ENCODE data around the gene GNG7.
A peak's percentile ranks its signal among the peaks of the same experiment; 100 is the strongest.
"Not testable (repeated sequence)": the region's sequence is repeated elsewhere in the genome, so short reads cannot be mapped to it uniquely, and the experiment has no call there.

GNG7 gene

GRCh38 chr19:2629491-2630351, 72.8 kb downstream of the GNG7 start:
- Mint-ChIP-seq H3K27me3 (peaks cover 2% of the 10 kb centered on the region), H3K9me3 (peaks cover 11% of the 10 kb centered on the region), H3K4me3 (no peak overlapping the region), H3K27ac (peak overlapping the region; percentile 83), H3K4me1 (ENCODE audit: low read depth) (peaks cover 88% of the 10 kb centered on the region), H3K36me3 (ENCODE audit: low read depth) (no peaks in the 10 kb centered on the region)
- intact Hi-C loops (cut with micrococcal nuclease), result loop anchor here (5.0 kb wide), 1 partner anchor 152 kb away; the partner anchor contains the start of gene GADD45B

- H3K9me3 Mint-ChIP-seq, result peaks cover 11% of the 10 kb centered on the region
- peak overlapping the region; percentile 83 for H3K27ac Mint-ChIP-seq
- H3K36me3 Mint-ChIP-seq (ENCODE audit: low read depth), result no peaks in the 10 kb centered on the region
- no peak overlapping the region for H3K4me3 Mint-ChIP-seq
- peaks cover 83% of the 10 kb centered on the region for H3K4me1 Mint-ChIP-seq (ENCODE audit: low read depth)
- intact Hi-C loops (cut with micrococcal nuclease), result no loop called here
- no peaks in the 10 kb centered on the region for H3K27me3 Mint-ChIP-seq
Observed at GRCh38 chr19:2628597-2628996, 73.9 kb downstream of the GNG7 start.

- peaks cover 11% of the 10 kb centered on the region for H3K9me3 Mint-ChIP-seq
- H3K27me3 Mint-ChIP-seq, result no peaks in the 10 kb centered on the region
- H3K4me3 Mint-ChIP-seq, result no peak overlapping the region
- peaks cover 76% of the 10 kb centered on the region for H3K4me1 Mint-ChIP-seq (ENCODE audit: low read depth)
- peak overlapping the region; percentile 83 for H3K27ac Mint-ChIP-seq
- intact Hi-C loops (cut with micrococcal nuclease), result no loop called here
- no peaks in the 10 kb centered on the region for H3K36me3 Mint-ChIP-seq (ENCODE audit: low read depth)
Observed at GRCh38 chr19:2627855-2628254, 74.6 kb downstream of the GNG7 start.

- Mint-ChIP-seq H3K4me3 (no peak overlapping the region), H3K36me3 (ENCODE audit: low read depth) (no peaks in the 10 kb centered on the region), H3K4me1 (ENCODE audit: low read depth) (peaks cover 71% of the 10 kb centered on the region), H3K27me3 (no peaks in the 10 kb centered on the region), H3K9me3 (peaks cover 11% of the 10 kb centered on the region), H3K27ac (peak overlapping the region; percentile 83)
- intact Hi-C loops (cut with micrococcal nuclease), result no loop called here
Observed at GRCh38 chr19:2627319-2627829, 75.1 kb downstream of the GNG7 start.

GRCh38 chr19:2625434-2625833, 77.1 kb downstream of the GNG7 start:
- H3K4me1 Mint-ChIP-seq (ENCODE audit: low read depth), result peaks cover 79% of the 10 kb centered on the region
- H3K4me3 Mint-ChIP-seq, result no peak overlapping the region
- peaks cover 11% of the 10 kb centered on the region for H3K9me3 Mint-ChIP-seq
- peaks cover 6% of the 10 kb centered on the region for H3K27me3 Mint-ChIP-seq
- no peaks in the 10 kb centered on the region for H3K36me3 Mint-ChIP-seq (ENCODE audit: low read depth)
- peak overlapping the region; percentile 67 for H3K27ac Mint-ChIP-seq
- intact Hi-C loops (cut with micrococcal nuclease), result no loop called here

- H3K9me3 Mint-ChIP-seq, result peaks cover 11% of the 10 kb centered on the region
- peaks cover 6% of the 10 kb centered on the region for H3K27me3 Mint-ChIP-seq
- peaks cover 80% of the 10 kb centered on the region for H3K4me1 Mint-ChIP-seq (ENCODE audit: low read depth)
- intact Hi-C loops (cut with micrococcal nuclease), result no loop called here
- peak overlapping the region; percentile 67 for H3K27ac Mint-ChIP-seq
- H3K36me3 Mint-ChIP-seq (ENCODE audit: low read depth), result no peaks in the 10 kb centered on the region
- H3K4me3 Mint-ChIP-seq, result no peak overlapping the region
Observed at GRCh38 chr19:2624537-2625091, 77.9 kb downstream of the GNG7 start.

GRCh38 chr19:2623798-2624197, 78.7 kb downstream of the GNG7 start:
- Mint-ChIP-seq H3K27ac (no peak overlapping the region), H3K4me1 (ENCODE audit: low read depth) (peaks cover 80% of the 10 kb centered on the region), H3K36me3 (ENCODE audit: low read depth) (no peaks in the 10 kb centered on the region), H3K27me3 (peaks cover 6% of the 10 kb centered on the region), H3K4me3 (no peak overlapping the region), H3K9me3 (peaks cover 5% of the 10 kb centered on the region)
- intact Hi-C loops (cut with micrococcal nuclease), result no loop called here

- intact Hi-C loops (cut with micrococcal nuclease); H3K4me3 Mint-ChIP-seq; H3K36me3 Mint-ChIP-seq (ENCODE audit: low read depth); H3K27me3 Mint-ChIP-seq; H3K9me3 Mint-ChIP-seq: not testable (repeated sequence)
- H3K4me1 Mint-ChIP-seq (ENCODE audit: low read depth), result peaks cover 80% of the 10 kb centered on the region
- H3K27ac Mint-ChIP-seq, result peak overlapping the region; percentile 92
Observed at GRCh38 chr19:2622371-2622961, 80.0 kb downstream of the GNG7 start.

- no peak overlapping the region for H3K4me3 Mint-ChIP-seq
- H3K9me3 Mint-ChIP-seq, result peaks cover 13% of the 10 kb centered on the region
- H3K27me3 Mint-ChIP-seq, result peaks cover 9% of the 10 kb centered on the region
- H3K27ac Mint-ChIP-seq, result peak overlapping the region; percentile 92
- H3K4me1 Mint-ChIP-seq (ENCODE audit: low read depth), result peaks cover 71% of the 10 kb centered on the region
- intact Hi-C loops (cut with micrococcal nuclease), result loop anchor here (10.0 kb wide), 1 partner anchor 344 kb away; no protein-coding TSS in a partner anchor
- H3K36me3 Mint-ChIP-seq (ENCODE audit: low read depth), result peaks cover 14% of the 10 kb centered on the region
Observed at GRCh38 chr19:2619076-2619475, 83.4 kb downstream of the GNG7 start.

GRCh38 chr19:2618611-2619010, 83.9 kb downstream of the GNG7 start:
- H3K9me3 Mint-ChIP-seq, result peaks cover 15% of the 10 kb centered on the region

GRCh38 chr19:2617393-2618165, 84.9 kb downstream of the GNG7 start:
- Mint-ChIP-seq H3K36me3 (ENCODE audit: low read depth) (peaks cover 14% of the 10 kb centered on the region), H3K27ac (peak overlapping the region; percentile 92), H3K4me3 (peak overlapping the region; percentile 11), H3K9me3 (peaks cover 15% of the 10 kb centered on the region), H3K4me1 (ENCODE audit: low read depth) (peaks cover 78% of the 10 kb centered on the region), H3K27me3 (peaks cover 21% of the 10 kb centered on the region)
- intact Hi-C loops (cut with micrococcal nuclease), result loop anchor here (10.0 kb wide), 1 partner anchor 343 kb away; no protein-coding TSS in a partner anchor

More at GRCh38 chr19:2618611-2619010, 83.9 kb downstream of the GNG7 start:
- Mint-ChIP-seq H3K36me3 (ENCODE audit: low read depth) (peaks cover 14% of the 10 kb centered on the region), H3K27me3 (peaks cover 11% of the 10 kb centered on the region), H3K4me3 (peak overlapping the region; percentile 52), H3K27ac (peak overlapping the region; percentile 92), H3K4me1 (ENCODE audit: low read depth) (peaks cover 68% of the 10 kb centered on the region)
- intact Hi-C loops (cut with micrococcal nuclease), result loop anchor here (10.0 kb wide), 1 partner anchor 344 kb away; no protein-coding TSS in a partner anchor

- Mint-ChIP-seq H3K4me3 (no peak overlapping the region), H3K4me1 (ENCODE audit: low read depth) (peaks cover 80% of the 10 kb centered on the region), H3K27me3 (peaks cover 19% of the 10 kb centered on the region), H3K36me3 (ENCODE audit: low read depth) (peaks cover 14% of the 10 kb centered on the region), H3K9me3 (peaks cover 15% of the 10 kb centered on the region), H3K27ac (peak overlapping the region; percentile 92)
- intact Hi-C loops (cut with micrococcal nuclease), result loop anchor here (10.0 kb wide), 1 partner anchor 342 kb away; no protein-coding TSS in a partner anchor
Observed at GRCh38 chr19:2616741-2617392, 85.6 kb downstream of the GNG7 start.

- H3K36me3 Mint-ChIP-seq (ENCODE audit: low read depth), result peaks cover 14% of the 10 kb centered on the region
- H3K27me3 Mint-ChIP-seq, result peaks cover 15% of the 10 kb centered on the region
- peak overlapping the region; percentile 20 for H3K27ac Mint-ChIP-seq
- peaks cover 15% of the 10 kb centered on the region for H3K9me3 Mint-ChIP-seq
- intact Hi-C loops (cut with micrococcal nuclease), result loop anchor here (10.0 kb wide), 1 partner anchor 341 kb away; no protein-coding TSS in a partner anchor
- H3K4me3 Mint-ChIP-seq, result no peak overlapping the region
- H3K4me1 Mint-ChIP-seq (ENCODE audit: low read depth), result peaks cover 76% of the 10 kb centered on the region
Observed at GRCh38 chr19:2615782-2616181, 86.7 kb downstream of the GNG7 start.

Data from dendritic cell treated with granulocyte-macrophage colony-stimulating factor and Interleukin-4, amounts not matched to agents 40 ng/mL and 50 ng/mL, for 4 days (primary cell).